ENCODE results near the gene TIMM17A.

The TIMM17A gene

GRCh38 chr1:202007304-202007703 is 52.0 kb downstream of the TIMM17A start:
- no peaks in the 10 kb centered on the region for H3K27me3 ChIP-seq (replicated peaks in 2 of 5; ENCODE audit: control insufficient read depth in 4 of 5, insufficient read depth in 5 of 5, low read length in 4 of 5)
- POLR2A ChIA-PET = no interaction called here
- H3K36me3 ChIP-seq (ENCODE audit: control insufficient read depth in 4 of 4, insufficient read depth in 4 of 4, low read length in 3 of 4) = peaks cover 0 to 45% (median 33%) of the 10 kb centered on the region in 4 experiments
- no peak overlapping the region for H3K27ac ChIP-seq (ENCODE audit: insufficient read depth in 1 of 2, low read depth in 1 of 2, low read length in 2 of 2, poor library complexity in 1 of 2, severe bottlenecking in 2 of 2)
- CTCF ChIA-PET = interaction anchor here (0.7 to 1.8 kb wide), 13 partner anchors 8 to 128 kb away, joined by 3 to 16 read pairs (median 3); no protein-coding TSS in a partner anchor
- H3K4me3 ChIP-seq (ENCODE audit: control insufficient read depth in 1 of 7, extremely low read depth in 1 of 7, insufficient read depth in 4 of 7, low read depth in 2 of 7, low read length in 6 of 7) = no peak overlapping the region
- H3K9me3 ChIP-seq (ENCODE audit: control extremely low read depth in 1 of 5, control insufficient read depth in 4 of 5, insufficient read depth in 2 of 5, low read depth in 1 of 5, low read length in 4 of 5) = no peaks in the 10 kb centered on the region
- WGBS (ENCODE audit: insufficient coverage) = 93% methylated on average over 7 of the region's 8 CpGs
- DNase-seq = no peak
- no peaks in the 10 kb centered on the region for H3K4me1 ChIP-seq (ENCODE audit: control extremely low read depth in 1 of 4, control insufficient read depth in 4 of 4, insufficient read depth in 4 of 4, low read length in 3 of 4)

GRCh38 chr1:202007805-202008489 is 52.6 kb downstream of the TIMM17A start:
- no peaks in the 10 kb centered on the region for H3K9me3 ChIP-seq (ENCODE audit: control extremely low read depth in 1 of 5, control insufficient read depth in 4 of 5, insufficient read depth in 2 of 5, low read depth in 1 of 5, low read length in 4 of 5)
- CTCF ChIA-PET = interaction anchor here (0.7 to 1.8 kb wide), 13 partner anchors 9 to 127 kb away, joined by 3 to 16 read pairs (median 4); no protein-coding TSS in a partner anchor
- no peaks in the 10 kb centered on the region for H3K27me3 ChIP-seq (replicated peaks in 2 of 5; ENCODE audit: control insufficient read depth in 4 of 5, insufficient read depth in 5 of 5, low read length in 4 of 5)
- WGBS (ENCODE audit: insufficient coverage) = 89% methylated on average over 9 of the region's 11 CpGs
- DNase-seq = no peak
- no peak overlapping the region for H3K27ac ChIP-seq (ENCODE audit: insufficient read depth in 1 of 2, low read depth in 1 of 2, low read length in 2 of 2, poor library complexity in 1 of 2, severe bottlenecking in 2 of 2)
- no peak overlapping the region for H3K4me3 ChIP-seq (ENCODE audit: control insufficient read depth in 1 of 7, extremely low read depth in 1 of 7, insufficient read depth in 4 of 7, low read depth in 2 of 7, low read length in 6 of 7)
- no peaks in the 10 kb centered on the region for H3K4me1 ChIP-seq (ENCODE audit: control extremely low read depth in 1 of 4, control insufficient read depth in 4 of 4, insufficient read depth in 4 of 4, low read length in 3 of 4)
- POLR2A ChIA-PET = no interaction called here
- peaks cover 0 to 38% (median 29%) of the 10 kb centered on the region in 4 experiments for H3K36me3 ChIP-seq (ENCODE audit: control insufficient read depth in 4 of 4, insufficient read depth in 4 of 4, low read length in 3 of 4)

- Histone ChIP-seq H3K27me3 (replicated peaks in 2 of 5; ENCODE audit: control insufficient read depth in 4 of 5, insufficient read depth in 5 of 5, low read length in 4 of 5) (no peaks in the 10 kb centered on the region), H3K9me3 (ENCODE audit: control extremely low read depth in 1 of 5, control insufficient read depth in 4 of 5, insufficient read depth in 2 of 5, low read depth in 1 of 5, low read length in 4 of 5) (no peaks in the 10 kb centered on the region), H3K4me3 (ENCODE audit: control insufficient read depth in 1 of 7, extremely low read depth in 1 of 7, insufficient read depth in 4 of 7, low read depth in 2 of 7, low read length in 6 of 7) (no peak overlapping the region), H3K27ac (ENCODE audit: insufficient read depth in 1 of 2, low read depth in 1 of 2, low read length in 2 of 2, poor library complexity in 1 of 2, severe bottlenecking in 2 of 2) (no peak overlapping the region), H3K4me1 (ENCODE audit: control extremely low read depth in 1 of 4, control insufficient read depth in 4 of 4, insufficient read depth in 4 of 4, low read length in 3 of 4) (no peaks in the 10 kb centered on the region), H3K36me3 (ENCODE audit: control insufficient read depth in 4 of 4, insufficient read depth in 4 of 4, low read length in 3 of 4) (peaks cover 0 to 23% (median 14%) of the 10 kb centered on the region in 4 experiments)
- POLR2A ChIA-PET = no interaction called here
- DNase-seq = peak; percentile 56 to 73 (median 63)
- WGBS (ENCODE audit: insufficient coverage) = 32% methylated on average over 9 of the region's 11 CpGs
- CTCF ChIA-PET = interaction anchor here (0.6 to 2.8 kb wide), 10 partner anchors 8 to 130 kb away, joined by 3 to 15 read pairs (median 4); no protein-coding TSS in a partner anchor
Observed at GRCh38 chr1:202009326-202010179, 54.2 kb downstream of the TIMM17A start.

GRCh38 chr1:202010180-202011015 is 55.1 kb downstream of the TIMM17A start, which contains the start of gene ELF3:
Gene ELF3, plus strand, starts transcription at chr1:202010587. Its CDS starts 550 bp downstream, at chr1:202011137.
- 95% methylated on average over 19 of the region's 24 CpGs for WGBS (ENCODE audit: insufficient coverage)
- no peaks in the 10 kb centered on the region for H3K27me3 ChIP-seq (replicated peaks in 2 of 5; ENCODE audit: control insufficient read depth in 4 of 5, insufficient read depth in 5 of 5, low read length in 4 of 5)
- no peak within 1 kb of the TSS for H3K27ac ChIP-seq (ENCODE audit: insufficient read depth in 1 of 2, low read depth in 1 of 2, low read length in 2 of 2, poor library complexity in 1 of 2, severe bottlenecking in 2 of 2)
- no peak for DNase-seq
- no peaks in the 10 kb centered on the region for H3K9me3 ChIP-seq (ENCODE audit: control extremely low read depth in 1 of 5, control insufficient read depth in 4 of 5, insufficient read depth in 2 of 5, low read depth in 1 of 5, low read length in 4 of 5)
- ChIA-PET POLR2A (no interaction called here), CTCF (interaction anchor here (0.8 to 2.8 kb wide), 9 partner anchors 9 to 160 kb away, joined by 3 to 15 read pairs (median 4); no protein-coding TSS in a partner anchor)
- no peaks in the 10 kb centered on the region for H3K4me1 ChIP-seq (ENCODE audit: control extremely low read depth in 1 of 4, control insufficient read depth in 4 of 4, insufficient read depth in 4 of 4, low read length in 3 of 4)
- peak within 1 kb of the TSS in 1 of 7 experiments; percentile 0 for H3K4me3 ChIP-seq (ENCODE audit: control insufficient read depth in 1 of 7, extremely low read depth in 1 of 7, insufficient read depth in 4 of 7, low read depth in 2 of 7, low read length in 6 of 7)
- peaks cover 0 to 14% (median 6%) of the 10 kb centered on the region in 4 experiments for H3K36me3 ChIP-seq (ENCODE audit: control insufficient read depth in 4 of 4, insufficient read depth in 4 of 4, low read length in 3 of 4)

GRCh38 chr1:202011994-202012393 is 56.7 kb downstream of the TIMM17A start:
- H3K27me3 ChIP-seq (replicated peaks in 2 of 5; ENCODE audit: control insufficient read depth in 4 of 5, insufficient read depth in 5 of 5, low read length in 4 of 5) = peaks cover 0 to 7% (median 0%) of the 10 kb centered on the region in 5 experiments
- H3K4me1 ChIP-seq (ENCODE audit: control extremely low read depth in 1 of 4, control insufficient read depth in 4 of 4, insufficient read depth in 4 of 4, low read length in 3 of 4) = no peaks in the 10 kb centered on the region
- no peak overlapping the region for H3K27ac ChIP-seq (ENCODE audit: insufficient read depth in 1 of 2, low read depth in 1 of 2, low read length in 2 of 2, poor library complexity in 1 of 2, severe bottlenecking in 2 of 2)
- ChIA-PET CTCF (interaction anchor here (0.7 to 1.4 kb wide), 5 partner anchors 10 to 121 kb away, joined by 3 to 4 read pairs (median 3); no protein-coding TSS in a partner anchor), POLR2A (no interaction called here)
- no peak overlapping the region for H3K4me3 ChIP-seq (ENCODE audit: control insufficient read depth in 1 of 7, extremely low read depth in 1 of 7, insufficient read depth in 4 of 7, low read depth in 2 of 7, low read length in 6 of 7)
- whole genome bisulfite sequencing (ENCODE audit: insufficient coverage) = 94% methylated on average over 11 of the region's 11 CpGs
- DNase-seq = no peak
- H3K36me3 ChIP-seq (ENCODE audit: control insufficient read depth in 4 of 4, insufficient read depth in 4 of 4, low read length in 3 of 4) = peaks cover 0 to 4% (median 2%) of the 10 kb centered on the region in 4 experiments
- no peaks in the 10 kb centered on the region for H3K9me3 ChIP-seq (ENCODE audit: control extremely low read depth in 1 of 5, control insufficient read depth in 4 of 5, insufficient read depth in 2 of 5, low read depth in 1 of 5, low read length in 4 of 5)

- no peak for DNase-seq
- Histone ChIP-seq H3K9me3 (ENCODE audit: control extremely low read depth in 1 of 5, control insufficient read depth in 4 of 5, insufficient read depth in 2 of 5, low read depth in 1 of 5, low read length in 4 of 5) (no peaks in the 10 kb centered on the region), H3K27me3 (replicated peaks in 2 of 5; ENCODE audit: control insufficient read depth in 4 of 5, insufficient read depth in 5 of 5, low read length in 4 of 5) (peaks cover 0 to 8% (median 2%) of the 10 kb centered on the region in 5 experiments), H3K27ac (ENCODE audit: insufficient read depth in 1 of 2, low read depth in 1 of 2, low read length in 2 of 2, poor library complexity in 1 of 2, severe bottlenecking in 2 of 2) (no peak overlapping the region), H3K4me3 (ENCODE audit: control insufficient read depth in 1 of 7, extremely low read depth in 1 of 7, insufficient read depth in 4 of 7, low read depth in 2 of 7, low read length in 6 of 7) (no peak overlapping the region), H3K36me3 (ENCODE audit: control insufficient read depth in 4 of 4, insufficient read depth in 4 of 4, low read length in 3 of 4) (peaks cover 0 to 3% (median 0%) of the 10 kb centered on the region in 4 experiments), H3K4me1 (ENCODE audit: control extremely low read depth in 1 of 4, control insufficient read depth in 4 of 4, insufficient read depth in 4 of 4, low read length in 3 of 4) (no peaks in the 10 kb centered on the region)
- CTCF ChIA-PET = interaction anchor here (0.7 to 1.4 kb wide), 6 partner anchors 11 to 122 kb away, joined by 3 to 5 read pairs (median 4); no protein-coding TSS in a partner anchor
- POLR2A ChIA-PET = interaction anchor here (0.6 kb wide), 1 partner anchor 107 kb away, joined by 3 read pairs; no protein-coding TSS in a partner anchor
- WGBS (ENCODE audit: insufficient coverage) = 92% methylated on average over 32 of the region's 35 CpGs
Observed at GRCh38 chr1:202012544-202013478, 57.5 kb downstream of the TIMM17A start.

Data from common myeloid progenitor, CD34-positive (primary cell).